ENCODE measurements around the gene BAIAP2.
A peak's percentile ranks its signal among the peaks of the same experiment; 100 is the strongest.

Gene BAIAP2

DNA sequence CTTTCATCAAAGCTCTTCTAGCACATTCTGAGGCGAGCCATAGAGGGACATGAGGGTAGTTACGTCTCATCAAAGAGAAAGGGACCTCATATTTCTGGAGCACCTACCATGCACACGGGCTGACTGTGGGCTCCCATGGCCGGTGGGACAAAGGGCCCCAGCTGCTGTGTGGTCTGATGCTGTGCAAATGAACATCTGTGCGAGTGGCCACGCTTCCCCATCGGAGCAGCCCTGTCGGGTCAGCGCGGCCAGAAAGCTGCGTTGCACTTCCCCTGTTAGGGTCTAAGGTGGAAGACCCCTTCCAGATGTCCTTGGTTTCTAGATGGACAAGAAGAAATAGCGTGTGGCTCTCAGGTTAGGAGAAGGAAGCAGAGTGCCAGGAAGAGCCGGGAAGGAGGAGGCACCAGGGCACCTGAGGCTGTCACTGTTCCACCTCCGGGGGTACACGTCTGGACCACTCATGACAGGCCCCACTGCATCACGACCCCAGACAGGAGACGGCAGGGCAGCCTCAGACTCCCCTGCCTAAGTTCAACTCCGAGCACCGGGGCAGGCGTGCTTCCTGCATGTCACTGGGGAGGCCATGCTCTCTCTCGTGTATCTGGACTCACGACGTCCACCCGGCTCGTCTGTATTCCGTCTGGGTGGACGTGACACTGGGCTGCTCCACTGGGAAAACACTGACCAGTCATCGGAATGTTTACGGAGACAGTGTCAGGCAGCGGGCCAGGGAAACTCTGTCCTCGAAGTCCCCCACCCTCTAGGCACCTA lies 8.5 kb upstream of the BAIAP2 start:
- ATAC-seq (ENCODE audit: low read depth), result no peak
- Histone ChIP-seq H3K27me3 (ENCODE audit: insufficient read depth, poor library complexity, severe bottlenecking) (peaks cover 22% of the 10 kb centered on the region), H3K9me3 (ENCODE audit: severe bottlenecking) (no peaks in the 10 kb centered on the region), H3K4me1 (ENCODE audit: insufficient read depth, poor library complexity, severe bottlenecking) (no peaks in the 10 kb centered on the region), H3K36me3 (ENCODE audit: low read depth) (no peaks in the 10 kb centered on the region), H3K27ac (ENCODE audit: poor library complexity, severe bottlenecking) (no peak overlapping the region), H3K4me3 (ENCODE audit: severe bottlenecking) (no peak overlapping the region)
- TF ChIP-seq, protein P1, sequence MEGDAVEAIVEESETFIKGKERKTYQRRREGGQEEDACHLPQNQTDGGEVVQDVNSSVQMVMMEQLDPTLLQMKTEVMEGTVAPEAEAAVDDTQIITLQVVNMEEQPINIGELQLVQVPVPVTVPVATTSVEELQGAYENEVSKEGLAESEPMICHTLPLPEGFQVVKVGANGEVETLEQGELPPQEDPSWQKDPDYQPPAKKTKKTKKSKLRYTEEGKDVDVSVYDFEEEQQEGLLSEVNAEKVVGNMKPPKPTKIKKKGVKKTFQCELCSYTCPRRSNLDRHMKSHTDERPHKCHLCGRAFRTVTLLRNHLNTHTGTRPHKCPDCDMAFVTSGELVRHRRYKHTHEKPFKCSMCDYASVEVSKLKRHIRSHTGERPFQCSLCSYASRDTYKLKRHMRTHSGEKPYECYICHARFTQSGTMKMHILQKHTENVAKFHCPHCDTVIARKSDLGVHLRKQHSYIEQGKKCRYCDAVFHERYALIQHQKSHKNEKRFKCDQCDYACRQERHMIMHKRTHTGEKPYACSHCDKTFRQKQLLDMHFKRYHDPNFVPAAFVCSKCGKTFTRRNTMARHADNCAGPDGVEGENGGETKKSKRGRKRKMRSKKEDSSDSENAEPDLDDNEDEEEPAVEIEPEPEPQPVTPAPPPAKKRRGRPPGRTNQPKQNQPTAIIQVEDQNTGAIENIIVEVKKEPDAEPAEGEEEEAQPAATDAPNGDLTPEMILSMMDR (IDR thresholded peaks at IDR 0.05; ENCODE audit: poor library complexity, severe bottlenecking), result no peak
- DNase-seq (ENCODE audit: low spot score), result no peak

DNA sequence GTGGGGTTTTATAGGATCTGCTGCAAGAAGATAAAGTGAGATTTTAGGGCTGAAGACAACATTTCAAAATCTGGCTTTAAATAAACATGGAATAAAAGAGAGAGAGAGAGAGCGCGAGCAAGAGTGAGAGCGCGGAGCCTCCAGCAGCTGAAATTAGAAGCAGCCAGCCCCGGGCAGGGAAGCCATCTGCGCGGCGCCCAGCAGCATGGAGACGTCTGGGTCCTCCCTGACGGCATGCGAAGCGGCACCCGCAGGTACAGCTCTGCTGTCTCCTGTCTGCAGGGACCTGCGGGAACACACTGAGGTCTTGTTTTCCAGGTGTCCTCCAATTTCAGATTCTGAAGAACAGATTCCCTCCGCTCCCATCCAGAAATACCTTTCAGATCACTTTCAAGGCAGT lies 7.9 kb upstream of the BAIAP2 start:
- Histone ChIP-seq H3K4me3 (ENCODE audit: severe bottlenecking) (no peak overlapping the region), H3K36me3 (ENCODE audit: low read depth) (no peaks in the 10 kb centered on the region), H3K4me1 (ENCODE audit: insufficient read depth, poor library complexity, severe bottlenecking) (no peaks in the 10 kb centered on the region), H3K9me3 (ENCODE audit: severe bottlenecking) (no peaks in the 10 kb centered on the region), H3K27me3 (ENCODE audit: insufficient read depth, poor library complexity, severe bottlenecking) (peaks cover 22% of the 10 kb centered on the region), H3K27ac (ENCODE audit: poor library complexity, severe bottlenecking) (no peak overlapping the region)
- DNase-seq (ENCODE audit: low spot score), result no peak
- TF ChIP-seq, protein P1 (IDR thresholded peaks at IDR 0.05; ENCODE audit: poor library complexity, severe bottlenecking), result no peak
- ATAC-seq (ENCODE audit: low read depth), result no peak

DNA sequence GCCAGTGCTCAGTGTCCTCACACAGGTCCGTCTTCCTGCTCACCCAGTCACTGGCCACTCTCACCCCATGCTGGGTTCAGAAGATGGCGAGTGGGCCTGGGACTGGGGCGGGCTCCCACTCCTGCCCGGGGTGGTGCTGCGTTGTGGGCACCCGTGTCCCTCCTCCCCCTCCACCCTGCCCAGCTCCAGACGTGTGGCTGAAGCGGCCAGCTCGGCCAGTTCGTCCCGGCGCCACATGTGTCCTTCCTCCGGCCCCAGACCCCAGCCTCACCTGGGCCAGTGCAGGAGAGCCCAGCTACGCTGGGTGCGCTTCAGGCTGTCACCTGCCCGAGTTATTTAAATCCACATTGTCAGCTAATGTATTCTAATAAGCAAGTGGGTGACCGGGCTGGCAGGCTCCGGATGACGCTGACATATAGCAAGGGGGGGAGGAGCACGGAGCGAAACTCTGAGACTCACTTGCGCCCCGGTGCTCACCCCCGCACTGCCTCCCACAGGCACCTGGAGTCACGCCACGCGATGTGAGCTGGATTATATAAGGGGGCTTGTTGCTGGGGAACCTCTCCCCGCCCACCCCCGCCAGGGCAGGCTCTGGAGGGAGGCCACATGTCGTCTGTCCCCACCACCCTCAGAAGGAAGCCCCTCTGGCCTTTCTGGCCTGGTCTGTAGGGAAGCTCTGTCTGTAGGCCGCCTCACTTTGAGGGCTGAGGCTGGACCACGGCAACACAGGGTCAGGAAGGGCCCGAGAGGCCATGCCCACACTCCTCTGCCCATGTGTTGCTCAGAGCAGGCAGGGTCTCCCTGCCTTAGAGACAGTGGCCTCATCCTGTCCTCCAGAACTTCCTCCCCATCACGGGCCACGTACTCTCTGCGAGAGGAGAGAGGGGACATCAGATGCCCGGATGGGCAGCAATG lies 7.1 kb upstream of the BAIAP2 start:
- Histone ChIP-seq H3K4me1 (ENCODE audit: insufficient read depth, poor library complexity, severe bottlenecking) (no peaks in the 10 kb centered on the region), H3K9me3 (ENCODE audit: severe bottlenecking) (no peaks in the 10 kb centered on the region), H3K27ac (ENCODE audit: poor library complexity, severe bottlenecking) (no peak overlapping the region), H3K36me3 (ENCODE audit: low read depth) (no peaks in the 10 kb centered on the region), H3K27me3 (ENCODE audit: insufficient read depth, poor library complexity, severe bottlenecking) (peaks cover 22% of the 10 kb centered on the region), H3K4me3 (ENCODE audit: severe bottlenecking) (no peak overlapping the region)
- DNase-seq (ENCODE audit: low spot score) (no peak), ATAC-seq (ENCODE audit: low read depth) (no peak)
- TF ChIP-seq, protein P1 (IDR thresholded peaks at IDR 0.05; ENCODE audit: poor library complexity, severe bottlenecking), result no peak

DNA sequence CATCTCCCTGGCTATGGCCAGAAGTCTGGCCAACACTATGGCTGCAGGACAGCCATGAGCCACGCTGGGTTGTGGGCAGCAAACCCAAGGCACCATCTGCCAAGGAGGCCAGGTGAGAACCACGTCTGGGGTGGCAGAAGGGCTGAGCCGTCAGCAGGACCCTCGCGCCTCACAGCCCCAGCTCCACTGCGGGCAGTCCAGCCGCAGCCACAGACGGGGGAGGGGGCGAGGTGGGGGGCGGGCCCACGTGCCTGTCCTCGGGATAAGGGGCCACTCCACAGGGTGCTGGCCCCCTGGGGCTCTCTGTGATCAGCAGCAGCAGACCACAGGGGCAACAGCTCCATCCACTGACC lies 6.5 kb upstream of the BAIAP2 start:
- Histone ChIP-seq H3K9me3 (ENCODE audit: severe bottlenecking) (no peaks in the 10 kb centered on the region), H3K27me3 (ENCODE audit: insufficient read depth, poor library complexity, severe bottlenecking) (peaks cover 22% of the 10 kb centered on the region), H3K4me1 (ENCODE audit: insufficient read depth, poor library complexity, severe bottlenecking) (no peaks in the 10 kb centered on the region), H3K4me3 (ENCODE audit: severe bottlenecking) (no peak overlapping the region), H3K36me3 (ENCODE audit: low read depth) (no peaks in the 10 kb centered on the region), H3K27ac (ENCODE audit: poor library complexity, severe bottlenecking) (no peak overlapping the region)
- ATAC-seq (ENCODE audit: low read depth) (no peak), DNase-seq (ENCODE audit: low spot score) (peak; percentile 61)
- TF ChIP-seq, protein P1 (IDR thresholded peaks at IDR 0.05; ENCODE audit: poor library complexity, severe bottlenecking), result no peak
